Right cardiac atrium (tissue), 5 donors: ENCODE data around the gene TEFM. TPM values are rescaled to one million over a fixed set of nuclear protein-coding genes. Genes with fewer than 3 reads are reported as not detected.
"Not testable (repeated sequence)": the region's sequence is repeated elsewhere in the genome, so short reads cannot be mapped to it uniquely, and the experiment has no call there.

Experiments used
- ATAC-seq, 2 donors: fragments of 200-7000 bp; cut with Tn5 transposase; one replicate each; pipeline versions ENCODE4 v1.8.0 to v1.9.1; 2020; ENCODE audit warnings: moderate library complexity in 2 of 2, mild to moderate bottlenecking in 1 of 2
- DNase-seq, 3 donors: peaks; one replicate each; pipeline ENCODE4 v3.0.0-alpha.2; 2020
- H3K27ac ChIP-seq: one replicate; pipeline ENCODE4 v1.5.1; 2013; ENCODE audit warnings: mild to moderate bottlenecking, low read length, control low read depth, moderate library complexity
- H3K27me3 ChIP-seq: one replicate; pipeline ENCODE4 v1.6.1; 2013; ENCODE audit not compliant: control insufficient read depth, insufficient read depth
- H3K4me1 ChIP-seq: one replicate; pipeline ENCODE4 v1.6.1; 2013; ENCODE audit warnings: low read length; ENCODE audit not compliant: control insufficient read depth, insufficient read depth
- H3K4me3 ChIP-seq: one replicate; pipeline ENCODE4 v1.5.1; 2013; ENCODE audit warnings: low read length, control low read depth
- H3K9me3 ChIP-seq: one replicate; pipeline ENCODE4 v1.6.1; 2013; ENCODE audit warnings: low read length; ENCODE audit not compliant: control insufficient read depth
- WGBS: extraction: QIAGEN DNeasy Blood & Tissue Kit; methylation state at CpG from one replicate; pipeline ENCODE4 v1.1.7; 2013; 5-methylcytosine and 5-hydroxymethylcytosine counted together
- intact Hi-C, 4 donors: fragments of 100-400 bp; cut with DNase I; formaldehyde crosslinking; loops; one replicate each; pipeline versions ENCODE4 v1.11.0 to v1.14.0; 2022 to 2023
- polyA plus RNA-seq: library from polyadenylated mRNA; stranded (reverse); fragments of 200-250 nt; gene quantifications from one replicate; pipeline ENCODE4 v1.2.3, GENCODE V29; 2013
- total RNA-seq, 4 donors: library from RNA; stranded (reverse); fragmentation: NEBNext Ultra II Directional; extraction: Animal tissue kit (Norgen Biotek cat#: 25700); gene quantifications; one replicate each; pipeline ENCODE4 v1.2.1, GENCODE V29; 2021
- donor health status: healthy with polysubstance abuse.
- donor health status: DM: no; HTN: yes; CAD: no.
- donor health status: DM: no; HTN: no; CAD: no.
- donor health status: DM: no; HTN: yes; CAD: no; lungs with severe emphysema.
- donor health status: DM: yes; HTN: yes; CAD: no.

The TEFM gene
- total and polyA plus RNA-seq, 5 donors, result 11.7 to 14.6 (median 12.1) TPM

DNA sequence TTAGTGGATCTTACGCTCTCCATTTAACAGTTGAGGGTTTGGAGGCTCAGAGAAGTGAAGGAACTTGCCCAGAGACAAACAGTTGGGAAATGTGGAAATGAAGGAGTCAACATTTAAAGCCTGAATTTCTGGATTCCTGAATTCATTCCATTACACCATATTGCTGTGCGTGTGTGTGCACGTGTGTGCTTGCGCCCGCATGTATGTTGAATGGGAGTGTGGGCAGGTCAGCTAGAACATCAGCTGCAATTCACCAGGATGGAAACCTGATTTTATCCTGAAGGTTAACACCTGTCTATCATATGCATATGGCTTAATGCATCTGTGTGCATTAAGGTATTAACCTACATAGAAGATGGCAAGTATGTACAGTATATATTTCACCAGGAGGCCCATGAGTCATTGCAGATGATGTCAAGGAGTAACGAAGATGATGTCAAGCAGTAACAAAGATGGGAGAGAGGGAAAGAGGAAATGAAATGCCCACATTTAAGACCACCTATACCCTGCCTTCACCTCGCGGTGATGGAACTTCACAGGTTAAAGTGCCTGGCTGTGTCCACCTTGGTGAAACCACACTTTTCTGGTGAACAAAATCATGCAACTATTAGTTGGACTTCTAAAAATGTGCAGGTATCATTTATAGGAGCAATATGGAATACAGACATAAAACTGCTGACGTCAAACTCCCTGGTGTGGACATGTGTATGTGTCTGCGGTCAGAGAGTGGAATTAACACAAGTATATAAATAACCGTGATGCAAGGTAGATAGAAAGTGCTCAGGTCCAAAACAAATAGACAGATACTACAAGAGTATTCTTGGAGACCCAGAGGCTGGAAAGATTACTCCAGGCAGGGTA lies 14.9 kb upstream of the TEFM start:
- H3K4me1 ChIP-seq, result no peaks in the 10 kb centered on the region
- intact Hi-C loops, result no loop called here
- no peak for DNase-seq
- H3K27ac ChIP-seq, result no peak overlapping the region
- no peaks in the 10 kb centered on the region for H3K9me3 ChIP-seq
- 83% methylated on average over 11 of the region's 11 CpGs for WGBS
- no peak for ATAC-seq
- H3K27me3 ChIP-seq, result no peaks in the 10 kb centered on the region
- H3K4me3 ChIP-seq, result peak overlapping the region; percentile 66

DNA sequence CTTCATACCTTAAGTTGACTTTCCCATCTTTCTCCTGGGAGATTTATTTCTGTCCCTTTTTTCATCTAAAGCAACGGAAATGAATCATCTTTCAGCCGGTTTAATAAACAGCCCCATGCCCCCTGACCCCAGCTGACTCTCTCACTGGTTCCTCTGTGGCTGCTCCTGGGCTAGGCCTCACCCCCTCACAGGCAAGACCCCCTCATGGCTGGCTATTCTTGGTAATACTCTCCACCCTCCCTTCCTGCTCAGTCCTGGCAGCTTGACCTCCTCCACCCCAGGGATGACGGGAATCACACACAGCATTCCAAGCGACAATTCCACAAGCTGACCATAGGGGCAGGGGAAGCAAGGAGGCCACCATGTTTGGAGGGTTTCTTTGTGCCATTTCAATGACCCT lies 14.2 kb upstream of the TEFM start:
- Histone ChIP-seq H3K4me1 (no peaks in the 10 kb centered on the region), H3K4me3 (no peak overlapping the region), H3K9me3 (no peaks in the 10 kb centered on the region), H3K27me3 (no peaks in the 10 kb centered on the region), H3K27ac (no peak overlapping the region)
- intact Hi-C loops, result no loop called here
- ATAC-seq (no peak), DNase-seq (peak in 1 of 3 donors; percentile 18)
- WGBS, result 49% methylated on average over 4 of the region's 4 CpGs

DNA sequence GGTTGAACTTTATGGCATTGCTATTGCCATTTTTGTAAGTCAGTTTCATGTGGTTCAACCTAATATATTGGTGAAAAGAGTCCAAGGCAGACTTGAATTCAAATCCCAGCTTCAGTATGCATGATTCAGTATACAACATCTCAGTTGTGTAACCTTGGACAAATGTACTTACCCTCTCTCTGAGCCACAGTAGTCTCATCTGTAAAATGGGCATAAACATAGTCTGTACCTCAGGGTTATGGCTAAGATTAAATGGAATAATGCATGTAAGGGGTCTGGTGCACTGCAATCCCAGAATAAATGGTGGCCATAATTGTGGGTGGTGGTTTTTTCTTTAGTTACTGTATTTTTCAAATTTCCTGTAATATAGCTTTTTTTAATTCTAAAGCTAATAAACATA lies 11.0 kb upstream of the TEFM start:
- intact Hi-C loops, result no loop called here
- H3K9me3 ChIP-seq, result no peaks in the 10 kb centered on the region
- H3K4me1 ChIP-seq, result no peaks in the 10 kb centered on the region
- no peak overlapping the region for H3K4me3 ChIP-seq
- ATAC-seq, result no peak
- H3K27me3 ChIP-seq, result no peaks in the 10 kb centered on the region
- H3K27ac ChIP-seq, result no peak overlapping the region
- no peak for DNase-seq

DNA sequence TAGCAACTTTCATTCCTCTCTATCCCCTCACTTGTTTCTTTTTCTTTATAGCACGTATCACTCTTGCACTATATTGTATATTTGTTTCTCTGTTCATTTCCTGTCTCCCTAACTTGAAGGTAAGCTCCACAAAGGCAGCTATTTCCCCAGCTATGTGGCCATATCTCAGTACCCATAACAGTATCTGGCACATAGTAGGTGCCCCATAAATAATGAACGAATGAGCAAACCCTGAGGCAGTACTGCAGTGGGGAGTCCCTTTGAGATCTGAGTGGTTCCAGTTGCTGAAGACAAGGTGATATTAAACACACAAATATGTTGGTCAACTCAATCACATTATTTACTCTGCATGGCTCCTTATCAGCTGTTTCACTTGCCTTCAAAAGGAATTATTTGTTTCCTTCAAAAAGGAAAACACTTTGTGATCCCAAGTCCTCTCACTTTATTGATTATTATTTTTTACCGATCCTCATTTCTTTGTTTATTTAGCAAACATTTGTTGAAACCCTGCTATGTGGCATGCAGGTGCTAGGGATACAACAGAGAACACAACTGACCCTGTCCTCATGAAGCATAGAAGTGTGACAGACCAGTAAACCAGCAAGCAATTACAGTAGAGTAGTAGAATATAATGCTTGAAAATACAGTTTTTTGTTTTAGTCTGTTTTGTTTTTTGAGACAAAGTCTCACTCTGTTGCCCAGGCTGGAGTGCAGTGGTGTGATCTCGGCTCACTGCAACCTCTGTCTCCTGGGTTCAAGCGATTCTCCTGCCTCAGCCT lies 10.0 kb upstream of the TEFM start:
- no peaks in the 10 kb centered on the region for H3K4me1 ChIP-seq
- no peak for ATAC-seq
- WGBS, result 78% methylated on average over 5 of the region's 5 CpGs
- H3K9me3 ChIP-seq, result no peaks in the 10 kb centered on the region
- no peak overlapping the region for H3K4me3 ChIP-seq
- DNase-seq, result no peak
- no peak overlapping the region for H3K27ac ChIP-seq
- no peaks in the 10 kb centered on the region for H3K27me3 ChIP-seq
- intact Hi-C loops, result no loop called here

GRCh38 chr17:30913955-30914354 lies 7.9 kb upstream of the TEFM start:
- Histone ChIP-seq H3K9me3 (no peaks in the 10 kb centered on the region), H3K4me1 (no peaks in the 10 kb centered on the region), H3K27ac (no peak overlapping the region), H3K27me3 (no peaks in the 10 kb centered on the region), H3K4me3 (no peak overlapping the region)
- ATAC-seq (no peak), DNase-seq (no peak)
- intact Hi-C loops, result no loop called here

DNA sequence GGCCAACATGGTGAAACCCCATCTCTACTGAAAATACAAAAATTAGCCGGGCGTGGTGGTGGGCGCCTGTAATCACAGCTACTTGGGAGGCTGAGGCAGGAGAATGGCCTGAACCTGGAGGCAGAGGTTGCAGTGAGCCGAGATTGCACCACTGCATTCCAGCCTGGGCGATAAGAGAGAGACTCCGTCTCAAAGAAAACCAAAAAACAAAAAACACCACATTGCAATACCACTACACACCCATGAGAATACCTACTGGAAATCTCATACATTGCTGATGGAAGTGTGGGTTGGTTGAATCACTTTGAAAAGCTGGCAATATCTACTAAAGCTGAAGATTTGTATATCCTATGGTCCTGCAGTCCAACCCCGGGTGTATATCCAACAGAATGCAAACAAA lies 4.1 kb upstream of the TEFM start:
- H3K27me3 ChIP-seq, ATAC-seq, intact Hi-C loops, H3K27ac ChIP-seq, H3K4me1 ChIP-seq, DNase-seq, H3K4me3 ChIP-seq, H3K9me3 ChIP-seq: not testable (repeated sequence)
- WGBS, result 96% methylated on average over 7 of the region's 7 CpGs

DNA sequence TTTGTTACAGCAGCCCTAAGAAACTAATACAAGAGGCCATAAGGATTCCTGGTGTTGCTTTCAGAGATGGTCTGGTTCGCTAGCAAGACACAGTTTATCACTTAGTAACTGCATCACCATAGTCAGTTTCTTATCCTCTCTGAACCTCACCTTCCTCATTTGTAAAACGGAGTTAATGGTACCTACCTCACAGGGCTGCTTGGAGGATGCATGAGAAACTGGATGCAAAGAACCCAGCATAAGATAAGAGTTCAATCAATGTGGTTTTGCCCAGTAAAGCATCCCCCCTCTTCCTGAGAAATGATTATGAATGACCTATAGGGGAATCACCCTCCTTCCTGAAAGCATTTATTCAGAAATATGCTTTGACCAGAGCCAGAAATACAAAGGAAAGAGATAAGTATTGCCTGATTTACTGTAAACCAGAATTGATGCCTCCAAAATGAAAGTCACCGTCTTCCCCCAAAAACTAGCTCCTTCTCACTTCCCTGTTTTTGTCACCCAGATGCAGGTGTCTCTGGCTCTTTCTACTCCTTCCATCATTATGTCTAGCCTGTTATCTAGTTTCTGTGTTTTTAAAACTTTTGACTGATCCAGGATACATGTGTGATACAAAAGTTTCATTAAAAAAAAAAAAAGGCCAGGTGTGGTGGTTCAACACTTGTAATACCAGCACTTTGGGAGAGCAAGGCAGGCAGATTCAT lies 2.8 kb upstream of the TEFM start:
- Histone ChIP-seq H3K27me3 (no peaks in the 10 kb centered on the region), H3K27ac (no peak overlapping the region), H3K4me3 (no peak overlapping the region), H3K9me3 (no peaks in the 10 kb centered on the region), H3K4me1 (peaks cover 3% of the 10 kb centered on the region)
- ATAC-seq, result no peak
- WGBS, result 80% methylated on average over 3 of the region's 3 CpGs
- no peak for DNase-seq
- intact Hi-C loops, result no loop called here

- Histone ChIP-seq H3K27me3 (no peaks in the 10 kb centered on the region), H3K27ac (peak overlapping the region; percentile 61), H3K4me3 (peak overlapping the region; percentile 56), H3K9me3 (no peaks in the 10 kb centered on the region), H3K4me1 (peaks cover 3% of the 10 kb centered on the region)
- ATAC-seq (peak; percentile 53 to 70), DNase-seq (peak in 1 of 3 donors; percentile 17)
- under 1% methylated on average over 11 of the region's 11 CpGs for WGBS
- intact Hi-C loops, result no loop called here
Measured at GRCh38 chr17:30905742-30906100, 317 bp downstream of the TEFM start.

DNA sequence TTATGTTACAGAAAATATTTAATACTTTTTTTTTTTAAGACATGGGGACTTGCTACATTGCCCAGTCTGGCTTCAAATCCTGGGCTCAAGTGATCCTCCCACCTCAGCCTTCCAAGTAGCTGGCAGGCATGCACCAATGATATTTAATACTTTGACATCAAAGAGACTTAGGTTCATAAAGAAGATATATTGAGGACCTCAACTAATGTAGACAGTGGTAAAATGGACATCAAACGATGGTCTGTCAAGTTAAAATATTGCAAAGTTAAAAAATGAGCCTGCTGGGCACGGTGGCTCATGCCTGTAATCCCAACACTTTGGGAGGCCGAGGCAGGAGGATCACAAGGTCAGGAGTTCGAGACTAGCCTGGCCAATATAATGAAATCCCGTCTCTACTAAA lies 8.7 kb downstream of the TEFM start:
- DNase-seq (no peak), ATAC-seq (no peak)
- Histone ChIP-seq H3K27me3 (no peaks in the 10 kb centered on the region), H3K9me3 (no peaks in the 10 kb centered on the region), H3K4me1 (no peaks in the 10 kb centered on the region), H3K4me3 (no peak overlapping the region), H3K27ac (no peak overlapping the region)
- intact Hi-C loops, result no loop called here
- WGBS, result 96% methylated on average over 5 of the region's 5 CpGs

- no peak for ATAC-seq
- no peak overlapping the region for H3K27ac ChIP-seq
- H3K9me3 ChIP-seq, result no peaks in the 10 kb centered on the region
- no peaks in the 10 kb centered on the region for H3K4me1 ChIP-seq
- DNase-seq, result no peak
- intact Hi-C loops, result no loop called here
- 80% methylated on average over 3 of the region's 3 CpGs for WGBS
- no peaks in the 10 kb centered on the region for H3K27me3 ChIP-seq
- no peak overlapping the region for H3K4me3 ChIP-seq
Measured at GRCh38 chr17:30894236-30894635, 11.8 kb downstream of the TEFM start.

DNA sequence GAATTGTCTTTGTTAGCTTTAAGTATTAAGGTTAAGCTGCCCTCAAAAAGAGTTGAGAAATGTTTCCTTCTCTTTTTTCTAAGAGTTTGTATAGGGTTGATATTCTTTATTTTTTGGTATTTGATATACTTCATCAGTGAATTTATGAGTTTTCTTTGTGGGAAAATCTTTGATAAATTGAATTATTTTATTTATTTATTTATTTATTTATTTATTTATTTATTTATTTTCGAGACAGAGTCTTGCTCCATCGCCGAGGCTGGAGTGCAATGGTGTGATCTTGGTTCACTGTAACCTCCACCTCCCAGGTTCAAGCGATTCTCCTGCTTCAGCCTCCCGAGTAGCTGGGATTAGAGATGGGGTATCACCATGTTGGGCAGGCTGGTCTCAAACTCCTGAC lies 19.9 kb downstream of the TEFM start:
- intact Hi-C loops, result no loop called here
- ATAC-seq (no peak), DNase-seq (no peak)
- no peaks in the 10 kb centered on the region for H3K4me1 ChIP-seq
- H3K4me3 ChIP-seq, result no peak overlapping the region
- H3K27me3 ChIP-seq, result no peaks in the 10 kb centered on the region
- 95% methylated on average over 5 of the region's 5 CpGs for WGBS
- no peaks in the 10 kb centered on the region for H3K9me3 ChIP-seq
- no peak overlapping the region for H3K27ac ChIP-seq
